GM19324 (cell line): ENCODE results near the gene NR3C1.
A peak's percentile ranks its signal among the peaks of the same experiment; 100 is the strongest.

ENCODE experiments used
- ATAC-seq: cut with Tn5 transposase; IDR thresholded peaks from one replicate; pipeline ENCODE4 v1.9.1; 2021; ENCODE audit warnings: mild to moderate bottlenecking, moderate library complexity; ENCODE audit not compliant: unreplicated experiment, low FRiP score

NR3C1 gene

DNA sequence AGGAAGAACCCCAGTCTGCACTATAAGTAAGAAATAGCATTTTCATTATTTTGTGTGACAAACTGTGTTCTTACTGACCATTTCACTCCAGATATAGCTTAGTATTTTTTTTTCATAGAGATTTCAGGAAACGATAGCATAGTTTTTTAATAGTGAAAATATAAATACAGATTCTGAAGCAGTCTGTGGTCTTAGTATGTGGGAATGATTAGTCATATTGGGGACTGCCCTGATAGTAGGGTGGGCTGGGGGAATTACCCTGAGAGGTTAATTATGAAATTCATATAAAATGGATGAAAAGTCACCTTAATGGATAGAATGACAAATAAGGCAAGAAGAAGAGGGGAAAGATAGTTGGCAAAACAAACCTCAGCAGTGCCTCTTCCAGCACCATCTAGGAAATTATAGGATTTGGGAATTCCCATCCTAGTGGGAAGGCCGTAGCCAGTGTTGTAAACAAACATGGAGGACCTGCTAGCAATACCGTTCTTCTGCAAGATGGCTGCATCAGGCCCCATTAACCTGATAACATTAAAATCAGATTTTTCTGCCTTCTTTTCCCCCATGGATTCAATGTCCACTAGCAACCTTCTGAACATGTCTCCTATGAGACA is 23.7 kb upstream of the NR3C1 start:
- no peak for ATAC-seq

DNA sequence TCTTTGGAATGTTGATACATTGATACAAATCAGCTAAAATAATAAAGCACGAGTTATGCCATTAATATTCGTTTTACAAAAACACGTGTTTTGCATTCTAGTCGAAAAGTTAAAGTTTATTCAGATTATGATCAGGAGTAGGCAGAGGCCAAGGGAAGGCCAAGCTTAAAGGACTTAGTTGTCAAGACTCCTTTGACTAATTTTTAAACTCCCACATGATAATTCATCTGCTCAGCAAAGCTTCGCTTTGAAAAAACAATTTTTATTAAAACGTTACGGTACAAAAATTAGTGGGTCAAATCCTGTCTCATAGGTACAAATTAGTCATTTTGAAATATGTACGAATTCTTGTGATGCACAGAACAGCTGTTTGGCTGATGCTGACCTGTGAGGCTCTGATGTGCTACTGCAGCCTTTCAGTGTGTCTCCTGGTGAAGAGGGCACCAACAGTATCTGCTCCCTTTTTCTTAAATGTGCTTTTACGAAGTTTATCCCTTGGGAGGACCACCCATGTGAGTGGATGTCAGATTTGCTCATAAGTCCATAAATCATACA is 23.0 kb upstream of the NR3C1 start:
- no peak for ATAC-seq

- no peak for ATAC-seq
These were observed 22.3 kb upstream of the NR3C1 start for GRCh38 chr5:143425835-143426234.

DNA sequence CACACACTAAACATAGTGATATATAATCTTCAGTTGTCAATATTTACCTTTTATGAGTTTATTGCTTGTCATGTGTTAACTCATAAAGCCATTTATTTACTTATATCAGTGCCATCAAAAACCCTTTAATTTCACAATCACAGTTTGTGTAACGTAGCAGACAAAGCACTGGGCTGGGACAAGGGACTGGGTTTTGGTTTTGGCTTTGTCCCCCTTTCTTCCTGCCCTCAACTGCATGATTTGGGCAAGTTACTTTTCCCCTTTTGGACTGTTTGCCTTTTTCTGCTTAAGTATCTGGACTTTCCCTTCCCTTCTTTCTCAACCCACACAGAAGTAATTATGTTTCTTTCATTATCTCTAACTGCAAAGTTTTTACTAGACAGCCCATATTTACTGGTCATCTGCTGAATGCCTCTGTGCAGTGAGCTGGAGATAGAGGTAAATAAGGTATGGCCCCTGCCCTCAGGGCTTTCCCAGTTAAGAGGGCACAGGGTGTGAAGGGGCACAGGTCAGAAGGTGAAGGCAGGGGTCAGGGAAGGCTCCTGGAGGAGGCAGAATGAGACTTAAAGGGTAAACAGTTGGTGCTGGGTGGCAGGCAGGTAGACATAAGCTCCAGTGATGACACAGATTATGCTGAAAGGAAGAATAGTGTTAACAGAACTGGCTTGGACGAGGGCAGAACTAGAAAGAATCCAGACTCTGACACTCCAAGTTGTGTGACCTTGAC is 14.8 kb upstream of the NR3C1 start:
- ATAC-seq: no peak

GRCh38 chr5:143417503-143418139 is 14.1 kb upstream of the NR3C1 start:
- no peak for ATAC-seq

DNA sequence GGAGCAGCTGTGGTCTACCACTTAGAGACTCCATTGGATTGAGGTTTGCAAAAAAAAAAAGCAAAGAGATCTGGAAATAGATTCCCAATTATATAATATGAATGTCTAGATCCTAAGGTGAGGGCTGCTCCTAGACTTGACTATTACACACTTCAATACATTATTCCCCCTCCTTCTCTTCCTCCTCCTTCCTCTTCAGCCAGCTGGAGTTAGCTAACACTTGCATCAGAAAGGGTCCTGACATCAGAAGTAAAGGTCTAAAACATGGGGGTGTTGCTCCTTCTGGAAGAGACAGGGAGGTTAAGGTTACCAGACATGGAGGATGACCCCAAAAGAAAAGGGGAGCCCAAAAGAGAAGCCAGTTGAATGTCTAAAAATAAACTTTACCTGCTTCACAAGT is 12.9 kb upstream of the NR3C1 start:
- no peak for ATAC-seq

GRCh38 chr5:143413958-143414669 is 10.6 kb upstream of the NR3C1 start:
- peak; percentile 85 for ATAC-seq

- no peak for ATAC-seq
These were observed 9.3 kb upstream of the NR3C1 start for GRCh38 chr5:143412661-143413342.

DNA sequence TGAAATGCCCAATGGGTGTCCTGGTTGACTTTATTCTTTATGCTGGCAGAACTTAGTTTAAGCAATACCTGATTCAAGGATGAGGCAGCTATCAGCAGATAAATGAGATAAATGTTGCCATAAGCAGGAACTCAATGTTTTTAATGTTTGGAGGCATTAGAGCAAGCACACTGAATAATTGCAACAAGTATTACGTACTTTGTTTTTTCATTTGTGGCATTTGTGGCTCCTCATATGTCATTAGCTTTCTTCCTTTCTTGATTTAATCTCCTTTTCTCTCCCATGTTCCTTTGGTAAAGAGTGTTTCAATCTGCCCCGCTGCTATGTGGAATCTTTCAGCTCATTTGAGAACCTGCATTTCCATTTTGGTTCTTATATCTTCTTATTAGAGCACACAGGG is 6.4 kb upstream of the NR3C1 start:
- no peak for ATAC-seq

DNA sequence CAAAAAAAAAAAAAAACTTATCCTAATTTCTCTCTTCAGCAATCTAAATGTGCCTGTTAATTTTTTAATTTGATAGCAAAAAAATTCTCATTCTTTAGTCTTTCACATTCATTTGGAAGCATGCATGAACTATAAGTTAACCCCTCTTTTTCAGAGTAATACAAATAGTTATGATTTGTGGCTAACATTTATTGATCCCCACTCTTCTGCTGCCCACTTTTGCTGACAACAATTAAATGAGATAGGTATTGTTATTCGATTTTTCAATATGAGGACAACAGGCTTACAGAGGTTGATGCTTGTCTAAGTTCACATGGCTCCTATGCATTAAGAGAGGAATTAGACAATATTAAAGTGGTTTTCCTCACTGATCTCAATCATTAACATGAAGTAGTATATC is 2.9 kb upstream of the NR3C1 start:
- no peak for ATAC-seq

DNA sequence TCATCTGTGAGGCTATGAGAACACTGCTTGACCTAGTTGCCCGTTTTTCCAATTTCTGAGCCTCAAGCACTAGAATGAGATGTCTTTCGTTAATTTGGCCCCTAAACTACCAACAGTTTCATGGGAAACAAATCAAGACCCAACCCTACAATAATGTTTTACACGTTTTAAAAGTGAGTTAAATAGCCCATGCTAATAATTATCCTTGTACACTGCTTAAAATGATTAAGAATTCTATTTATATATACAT is 2.3 kb upstream of the NR3C1 start:
- no peak for ATAC-seq

DNA sequence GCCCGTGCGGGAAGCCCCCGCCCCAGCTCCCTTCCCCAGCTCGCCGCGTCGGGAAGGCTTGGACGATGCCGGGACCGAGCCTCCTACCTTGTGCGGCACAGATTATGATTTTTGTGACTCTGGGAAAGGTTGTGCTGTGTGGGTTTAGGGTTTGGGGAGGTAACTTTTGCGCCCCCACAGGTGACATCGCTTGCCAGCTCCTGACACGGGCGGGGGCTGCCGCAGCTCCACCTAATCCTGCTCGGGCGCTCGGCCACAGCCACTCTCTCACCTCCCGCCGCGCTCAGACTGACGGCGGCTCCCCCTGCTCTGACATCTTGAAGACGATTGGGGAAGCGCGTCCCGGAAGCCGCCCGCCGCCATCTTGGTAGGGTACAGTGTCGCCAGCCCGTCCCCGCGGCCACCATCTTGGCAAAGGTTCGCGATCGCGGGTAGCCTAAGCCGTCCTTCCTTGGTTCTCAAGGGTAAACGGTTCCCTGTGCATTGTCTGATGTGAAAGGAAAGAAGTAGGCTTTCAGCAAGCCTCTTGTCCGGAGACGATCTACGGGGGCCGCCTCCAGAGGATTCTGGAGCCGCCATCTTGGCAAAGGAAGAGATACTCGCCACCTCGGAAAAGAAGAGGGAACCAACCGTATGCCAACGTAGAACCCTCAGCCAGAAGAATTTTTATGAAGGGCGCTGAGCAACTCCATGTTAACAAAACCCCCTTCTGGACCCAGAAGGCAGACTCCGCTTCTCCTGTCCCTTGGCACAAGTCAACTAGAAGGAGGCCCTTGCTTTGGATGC is 1.8 kb upstream of the NR3C1 start:
- ATAC-seq: peak; percentile 23

DNA sequence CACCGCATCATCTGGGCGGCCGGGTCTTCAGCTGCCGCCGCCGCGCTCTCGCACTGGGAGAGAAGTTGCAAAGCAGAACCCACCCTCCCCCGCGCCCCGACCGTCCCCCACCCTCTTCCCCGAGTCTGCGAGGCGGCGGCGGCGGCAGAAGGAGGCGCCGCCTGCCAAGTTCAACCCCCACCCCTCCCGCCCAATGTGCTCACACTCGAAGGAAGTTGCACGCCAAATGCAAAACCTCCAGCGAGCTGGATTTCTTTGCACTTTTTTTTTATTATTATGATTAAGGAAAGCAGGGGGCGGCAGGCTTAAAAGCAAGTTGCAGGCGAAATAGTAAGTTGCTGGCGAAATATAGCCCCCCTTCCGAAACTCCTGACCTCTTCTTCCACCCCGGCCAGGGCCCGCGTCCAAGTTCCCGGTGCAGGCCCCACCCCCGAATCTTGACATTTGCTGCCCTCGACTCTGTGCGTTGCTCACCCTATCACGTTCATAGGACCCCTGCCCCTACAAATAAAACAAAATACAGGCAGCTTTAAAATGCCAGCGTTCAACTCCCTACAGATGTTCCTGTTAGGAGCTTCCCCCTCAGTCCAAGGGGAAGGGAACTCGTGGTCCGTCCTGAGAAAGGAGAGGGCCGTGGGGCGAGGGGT is 1.1 kb upstream of the NR3C1 start:
- peak; percentile 24 for ATAC-seq

DNA sequence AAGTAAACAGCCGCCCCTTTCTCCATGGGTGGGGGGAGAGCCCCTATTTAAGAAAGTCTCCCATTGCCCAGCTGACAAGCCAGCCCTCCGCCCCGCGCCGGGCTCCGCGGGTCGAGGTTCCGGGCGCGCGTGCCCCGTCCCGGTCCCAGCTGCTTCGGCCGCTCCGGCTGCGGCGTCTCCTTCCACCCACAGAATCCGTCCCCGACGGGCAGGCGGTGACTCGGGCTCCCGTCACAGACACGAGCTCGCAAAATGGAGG is 223 bp downstream of the NR3C1 start:
- ATAC-seq: peak; percentile 23

GRCh38 chr5:143402553-143403333 is 743 bp downstream of the NR3C1 start:
- ATAC-seq: no peak

DNA sequence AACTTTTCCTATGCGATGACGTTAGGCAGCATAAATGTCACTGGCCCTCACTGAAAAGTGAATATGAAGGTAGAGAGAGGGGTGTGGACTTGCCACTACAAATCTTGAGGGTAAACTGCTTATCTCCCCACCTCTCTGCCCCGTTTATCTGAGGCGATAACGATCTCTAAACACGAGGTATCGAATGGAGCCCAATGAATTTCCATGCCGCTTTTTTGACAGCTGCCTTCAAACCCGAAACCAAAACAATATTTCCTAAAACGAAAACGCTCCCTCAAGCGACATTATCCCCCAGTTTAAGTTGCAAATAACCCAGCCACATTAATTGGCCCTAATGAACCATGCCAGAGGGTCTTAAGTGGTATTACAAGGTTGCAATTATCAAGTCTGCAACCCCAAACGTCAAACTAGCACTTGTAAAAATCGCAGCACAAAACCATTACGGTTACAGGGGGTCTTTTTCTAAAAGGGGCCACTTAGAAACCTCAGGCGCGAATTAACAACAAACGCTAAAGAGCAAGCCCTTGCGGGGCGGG is 1.4 kb downstream of the NR3C1 start:
- no peak for ATAC-seq

DNA sequence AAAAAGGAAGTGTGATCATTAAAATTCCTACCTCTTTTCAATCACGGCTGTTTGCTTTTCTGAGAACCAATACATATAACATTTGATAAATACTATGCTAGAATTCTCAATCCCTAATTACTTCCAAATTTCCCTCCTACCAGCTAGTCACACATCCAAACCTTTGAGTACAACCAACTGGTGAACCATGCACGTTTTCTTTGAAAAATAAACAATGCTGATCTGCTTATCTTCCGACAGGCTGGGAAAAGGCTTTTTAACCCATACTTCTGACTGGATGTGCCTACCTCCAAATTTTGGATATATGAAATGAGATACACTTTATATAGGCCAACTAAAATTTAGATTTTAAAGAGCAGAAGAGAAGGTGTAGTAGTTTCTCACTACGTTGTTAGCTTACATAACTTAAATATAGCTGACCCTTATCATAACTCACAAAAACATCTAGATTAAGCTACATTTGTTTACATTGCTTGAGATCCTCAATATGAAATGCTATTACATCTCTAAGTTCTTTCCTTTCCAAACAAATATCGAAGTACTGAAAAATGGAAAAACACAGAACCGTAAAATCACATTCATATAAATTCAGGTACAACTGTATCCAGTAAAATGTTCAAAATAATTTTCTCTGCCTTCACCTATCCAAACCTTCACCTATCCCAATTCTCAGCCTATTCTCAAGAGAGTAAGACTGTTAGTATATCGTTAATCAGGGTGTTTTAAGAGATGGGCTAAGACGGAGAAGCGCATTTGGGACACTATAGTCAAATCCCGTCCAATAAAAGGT is 2.1 kb downstream of the NR3C1 start:
- ATAC-seq: no peak
